HEK293 (cell line): ENCODE results near the gene DNMT3A.

Source experiments
- CTCF ChIP-seq: fragments of 450-650 bp; formaldehyde crosslinking; IDR thresholded peaks from 2 replicates; pipeline ENCODE4 v1.5.1; 2016; ENCODE audit warnings: missing biosample characterization, missing genetic modification characterization
- KLF8 ChIP-seq: fragments of 450-650 bp; formaldehyde crosslinking; IDR thresholded peaks from 2 replicates; pipeline ENCODE4 v1.5.1; 2016; ENCODE audit warnings: missing biosample characterization, missing genetic modification characterization
- MZF1 ChIP-seq: fragments of 450-650 bp; formaldehyde crosslinking; IDR thresholded peaks from 2 replicates; pipeline ENCODE4 v1.5.1; 2017; ENCODE audit warnings: missing biosample characterization, missing genetic modification characterization, borderline replicate concordance
- PRDM10 ChIP-seq: fragments of 450-650 bp; formaldehyde crosslinking; IDR thresholded peaks from 2 replicates; pipeline ENCODE4 v1.5.1; 2016; ENCODE audit warnings: missing biosample characterization, missing genetic modification characterization
- REST ChIP-seq: fragments of 450-650 bp; formaldehyde crosslinking; IDR thresholded peaks from 2 replicates; pipeline ENCODE4 v1.5.1; 2016; ENCODE audit warnings: missing biosample characterization, missing genetic modification characterization
- TCF7L2 ChIP-seq: IDR thresholded peaks from 2 replicates; pipeline ENCODE4 v1.6.1; 2011; ENCODE audit warnings: low read depth, mild to moderate bottlenecking, inconsistent platforms, low read length, moderate library complexity, borderline replicate concordance
- ZEB2 ChIP-seq: fragments of 450-650 bp; formaldehyde crosslinking; IDR thresholded peaks from 2 replicates; pipeline ENCODE4 v1.5.1; 2016; ENCODE audit warnings: missing biosample characterization, missing genetic modification characterization
- ZIC2 ChIP-seq: fragments of 450-650 bp; formaldehyde crosslinking; IDR thresholded peaks from 2 replicates; pipeline ENCODE4 v1.5.1; 2016; ENCODE audit warnings: missing biosample characterization, missing genetic modification characterization
- ZNF146 ChIP-seq: fragments of 450-650 bp; formaldehyde crosslinking; IDR thresholded peaks from 2 replicates; pipeline ENCODE4 v1.5.1; 2016; ENCODE audit warnings: missing biosample characterization, missing genetic modification characterization
- ZNF280D ChIP-seq: fragments of 450-650 bp; formaldehyde crosslinking; IDR thresholded peaks from 2 replicates; pipeline ENCODE4 v1.5.1; 2016; ENCODE audit warnings: missing biosample characterization, missing genetic modification characterization
- ZNF549 ChIP-seq: fragments of 450-650 bp; IDR thresholded peaks from 2 replicates; pipeline ENCODE4 v1.5.1; 2018; ENCODE audit warnings: missing biosample characterization, missing genetic modification characterization, mild to moderate bottlenecking, inconsistent platforms, moderate library complexity
- ZNF585B ChIP-seq: fragments of 450-650 bp; formaldehyde crosslinking; IDR thresholded peaks from 2 replicates; pipeline ENCODE4 v1.5.1; 2016; ENCODE audit warnings: missing biosample characterization, missing genetic modification characterization
- ZNF621 ChIP-seq: fragments of 450-650 bp; formaldehyde crosslinking; IDR thresholded peaks from 2 replicates; pipeline ENCODE4 v1.5.1; 2017; ENCODE audit warnings: missing biosample characterization, missing genetic modification characterization

- TF ChIP-seq KLF8 (tag by site-specific recombination) (no peak), TCF7L2 (no peak), CTCF (tag by site-specific recombination) (no peak), MZF1 (tag by site-specific recombination) (no peak), ZNF621 (tag by site-specific recombination) (no peak), ZNF549 (no peak), ZEB2 (tag by site-specific recombination) (no peak), REST (tag by site-specific recombination) (no peak), ZNF280D (tag by site-specific recombination) (no peak), ZIC2 (no peak), PRDM10 (tag by site-specific recombination) (no peak), ZNF146 (no peak), ZNF585B (tag by site-specific recombination) (no peak)
Observed at GRCh38 chr2:25268139-25268538, 73.6 kb downstream of the DNMT3A start.
